C4-2B (cell line): Measurements from ENCODE around the gene EFNA5.

Source experiments
- ZFX ChIP-seq: fragments of 450-650 bp; IDR thresholded peaks from 2 replicates; pipeline ENCODE4 v1.6.1; 2017
- TF ChIP-seq, protein P1 (sequence below): fragments of 450-650 bp; conservative IDR thresholded peaks from 2 replicates; pipeline ENCODE4 v1.5.1; 2017; ENCODE audit warnings: mild to moderate bottlenecking

DNA sequence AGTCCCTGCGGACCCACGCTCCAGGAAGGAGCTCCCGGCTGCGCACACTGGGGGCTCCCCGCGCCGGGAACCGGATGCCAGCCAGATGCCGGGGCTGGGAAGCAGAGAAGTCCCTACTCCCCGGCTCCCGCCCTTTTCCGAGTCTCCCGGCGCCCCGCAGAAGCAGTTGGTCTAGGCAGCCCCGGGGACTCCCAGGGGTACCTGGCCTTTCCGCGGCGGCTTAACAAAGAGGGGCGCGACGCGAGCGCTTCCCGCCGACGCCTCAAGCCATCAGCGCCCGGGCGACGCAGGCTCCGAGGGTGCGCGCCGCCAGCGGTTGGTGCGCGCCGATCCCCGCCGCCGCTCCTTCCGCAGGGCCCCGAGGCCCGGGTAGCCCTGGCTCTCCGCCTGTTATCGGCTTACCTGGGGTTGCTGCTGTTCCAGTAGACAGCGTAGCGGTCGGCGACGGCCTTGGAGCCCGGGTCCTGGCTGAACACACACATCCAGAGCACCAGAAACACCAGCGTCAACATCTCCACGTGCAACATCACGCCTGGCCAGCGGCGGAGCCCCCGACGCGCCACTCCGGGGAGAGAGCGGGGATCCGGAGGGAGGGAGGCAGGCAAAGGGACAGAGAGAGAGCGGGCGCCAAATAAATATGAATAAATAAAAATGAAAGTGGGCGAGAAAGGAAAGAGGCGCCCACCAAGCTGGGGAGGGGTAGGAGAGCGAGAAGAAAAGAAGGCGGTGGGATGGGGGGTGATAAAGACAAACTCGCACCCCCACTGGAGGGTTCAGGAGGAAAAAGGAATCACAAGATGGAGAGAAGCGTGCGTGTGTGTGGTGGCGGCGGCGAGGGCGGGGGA lies 428 bp downstream of the EFNA5 start:
- TF ChIP-seq, protein P1, sequence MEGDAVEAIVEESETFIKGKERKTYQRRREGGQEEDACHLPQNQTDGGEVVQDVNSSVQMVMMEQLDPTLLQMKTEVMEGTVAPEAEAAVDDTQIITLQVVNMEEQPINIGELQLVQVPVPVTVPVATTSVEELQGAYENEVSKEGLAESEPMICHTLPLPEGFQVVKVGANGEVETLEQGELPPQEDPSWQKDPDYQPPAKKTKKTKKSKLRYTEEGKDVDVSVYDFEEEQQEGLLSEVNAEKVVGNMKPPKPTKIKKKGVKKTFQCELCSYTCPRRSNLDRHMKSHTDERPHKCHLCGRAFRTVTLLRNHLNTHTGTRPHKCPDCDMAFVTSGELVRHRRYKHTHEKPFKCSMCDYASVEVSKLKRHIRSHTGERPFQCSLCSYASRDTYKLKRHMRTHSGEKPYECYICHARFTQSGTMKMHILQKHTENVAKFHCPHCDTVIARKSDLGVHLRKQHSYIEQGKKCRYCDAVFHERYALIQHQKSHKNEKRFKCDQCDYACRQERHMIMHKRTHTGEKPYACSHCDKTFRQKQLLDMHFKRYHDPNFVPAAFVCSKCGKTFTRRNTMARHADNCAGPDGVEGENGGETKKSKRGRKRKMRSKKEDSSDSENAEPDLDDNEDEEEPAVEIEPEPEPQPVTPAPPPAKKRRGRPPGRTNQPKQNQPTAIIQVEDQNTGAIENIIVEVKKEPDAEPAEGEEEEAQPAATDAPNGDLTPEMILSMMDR: no peak; the same call in 1 of the 2 replicates
- no peak for TF ChIP-seq ZFX
